Heart right ventricle (tissue), 16 donors: ENCODE data around the gene CDIPT. TPM values are rescaled to one million over a fixed set of nuclear protein-coding genes. Genes with fewer than 3 reads are reported as not detected.
"Not testable (repeated sequence)": the region's sequence is repeated elsewhere in the genome, so short reads cannot be mapped to it uniquely, and the experiment has no call there.

Experiments used
- ATAC-seq, 8 donors: fragments of 200-7000 bp; cut with Tn5 transposase; one replicate each; pipeline ENCODE4 v1.9.1; 2020; ENCODE audit warnings: mild to moderate bottlenecking in 8 of 8, moderate library complexity in 8 of 8, moderate number of reproducible peaks in 1 of 8
- DNase-seq, 2 donors: peaks; one replicate each; pipeline ENCODE4 v3.0.0-alpha.2; 2020
- H3K27ac ChIP-seq, 10 donors: fragments of 200-600 bp; sonication (generic) in 2 of 10; one replicate each; pipeline versions ENCODE4 v1.5.0 to v1.8.0; 2020 to 2022; ENCODE audit warnings: mild to moderate bottlenecking in 3 of 10
- H3K27me3 ChIP-seq, 7 donors: fragments of 200-600 bp; one replicate each; pipeline ENCODE4 v1.8.0; 2021 to 2022; ENCODE audit warnings: mild to moderate bottlenecking in 2 of 7
- H3K36me3 ChIP-seq, 9 donors: fragments of 200-600 bp; sonication (generic) in 1 of 9; one replicate each; pipeline versions ENCODE4 v1.5.0 to v1.8.0; 2020 to 2022; ENCODE audit warnings: mild to moderate bottlenecking in 2 of 9
- H3K4me1 ChIP-seq, 9 donors: fragments of 200-600 bp; sonication (generic) in 1 of 9; one replicate each; pipeline versions ENCODE4 v1.5.0 to v1.8.0; 2020 to 2022; ENCODE audit warnings: mild to moderate bottlenecking in 4 of 9
- H3K4me3 ChIP-seq, 10 donors: fragments of 200-600 bp; sonication (generic) in 2 of 10; one replicate each; pipeline versions ENCODE4 v1.5.0 to v1.8.0; 2020 to 2022; ENCODE audit warnings: mild to moderate bottlenecking in 7 of 10, moderate library complexity in 2 of 10
- H3K9me3 ChIP-seq, 11 donors: fragments of 200-600 bp in 10 of 11; sonication (generic) in 2 of 11; one replicate each; pipeline versions ENCODE4 v1.5.0 to v1.8.0; 2013 to 2022; ENCODE audit warnings: mild to moderate bottlenecking in 2 of 11, control low read depth in 1 of 11, moderate library complexity in 1 of 11
- whole genome bisulfite sequencing, 2 donors: extraction: QIAGEN DNeasy Blood & Tissue Kit; methylation state at CpG; one replicate each; pipeline ENCODE4 v1.1.7; 2013; ENCODE audit warnings: inconsistent platforms in 1 of 2; 5-methylcytosine and 5-hydroxymethylcytosine counted together
- intact Hi-C, 10 donors: fragments of 100-400 bp; cut with DNase I; formaldehyde crosslinking; loops; one replicate each; pipeline versions ENCODE4 v1.11.1 to v1.14.2; 2022
- polyA plus RNA-seq, 2 donors: library from polyadenylated mRNA; stranded (reverse); fragments of 200-250 nt; gene quantifications; one replicate each; pipeline ENCODE4 v1.2.3, GENCODE V29; 2013
- total RNA-seq, 10 donors: library from RNA; stranded (reverse); fragmentation: NEBNext Ultra II Directional in 3 of 10; extraction: Animal tissue kit (Norgen Biotek cat#: 25700) in 3 of 10; gene quantifications; one replicate each; pipeline versions ENCODE4 v1.2.1 to v1.2.4, GENCODE V29; 2021 to 2023
- TF ChIP-seq, protein P1 (sequence below), 9 donors: fragments of 200-600 bp; sonication (generic) in 2 of 9; IDR thresholded peaks; one replicate each; pipeline versions ENCODE4 v1.5.0 to v1.8.0; 2021 to 2022; ENCODE audit warnings: antibody characterized with exemption in 9 of 9, mild to moderate bottlenecking in 5 of 9, moderate library complexity in 1 of 9
- donor health status: Arrhythmogenic right ventricular cardiomyopathy.
- donor health status: ischemic (EF 13 %, LVEDD 7.1; RV severe dilation, severe dysfunction).
- donor health status: healthy with polysubstance abuse.
- donor health status: DM: no; HTN: yes; CAD: no.
- donor health status: DM: no; HTN: no; CAD: no.
- donor health status: ischemic (EF 25% LVEDD 6.9; RV normal size, moderate dysfunction).
- donor health status: ischemic (EF 25% LVEDD 5.7; RV mildly dilated, moderate dysfunction).
- donor health status: healthy.
- donor health status: DM: yes; HTN: yes; CAD: no.
- donor health status: Ischemic cardiomyopathy.
- donor health status: ischemic (EF 35%, LVEDD 5.7; RV mildly dilated, moderate dysfunction).
- donor health status: nonischemic (EF 11% LVEDD 7.7; RV severe dilation, severe dysfunction).
- donor health status: DM: yes; HTN: yes; CAD: no.
- donor health status: PGD.
- donor health status: ischemic (EF 29% LVEDD 5.4; RV normal size, mild dysfunction).
- donor health status: nonischemic (EF 23%, LVEDD 6.1; RV moderate dilation, normal function).

Gene CDIPT
- total and polyA plus RNA-seq, 12 donors, result 55.1 to 99.6 (median 72.7) TPM

- no peak for ATAC-seq
- TF ChIP-seq, protein P1, sequence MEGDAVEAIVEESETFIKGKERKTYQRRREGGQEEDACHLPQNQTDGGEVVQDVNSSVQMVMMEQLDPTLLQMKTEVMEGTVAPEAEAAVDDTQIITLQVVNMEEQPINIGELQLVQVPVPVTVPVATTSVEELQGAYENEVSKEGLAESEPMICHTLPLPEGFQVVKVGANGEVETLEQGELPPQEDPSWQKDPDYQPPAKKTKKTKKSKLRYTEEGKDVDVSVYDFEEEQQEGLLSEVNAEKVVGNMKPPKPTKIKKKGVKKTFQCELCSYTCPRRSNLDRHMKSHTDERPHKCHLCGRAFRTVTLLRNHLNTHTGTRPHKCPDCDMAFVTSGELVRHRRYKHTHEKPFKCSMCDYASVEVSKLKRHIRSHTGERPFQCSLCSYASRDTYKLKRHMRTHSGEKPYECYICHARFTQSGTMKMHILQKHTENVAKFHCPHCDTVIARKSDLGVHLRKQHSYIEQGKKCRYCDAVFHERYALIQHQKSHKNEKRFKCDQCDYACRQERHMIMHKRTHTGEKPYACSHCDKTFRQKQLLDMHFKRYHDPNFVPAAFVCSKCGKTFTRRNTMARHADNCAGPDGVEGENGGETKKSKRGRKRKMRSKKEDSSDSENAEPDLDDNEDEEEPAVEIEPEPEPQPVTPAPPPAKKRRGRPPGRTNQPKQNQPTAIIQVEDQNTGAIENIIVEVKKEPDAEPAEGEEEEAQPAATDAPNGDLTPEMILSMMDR (IDR thresholded peaks at IDR 0.05), result no peak
- WGBS, 2 donors, result 93 to 94% methylated on average over 7 of the region's 7 CpGs
These were observed 27.1 kb downstream of the CDIPT start for GRCh38 chr16:29835926-29836325.

GRCh38 chr16:29834079-29834478 is 28.9 kb downstream of the CDIPT start:
- no peaks in the 10 kb centered on the region for H3K9me3 ChIP-seq
- ATAC-seq (no peak), DNase-seq (no peak)
- no peaks in the 10 kb centered on the region for H3K27me3 ChIP-seq
- peaks cover 0 to 98% (median 51%) of the 10 kb centered on the region in 9 donors for H3K36me3 ChIP-seq
- 92 to 95% methylated on average over 5 of the region's 5 CpGs for WGBS, 2 donors
- no peak overlapping the region for H3K27ac ChIP-seq
- peaks cover 0 to 13% (median 0%) of the 10 kb centered on the region in 9 donors for H3K4me1 ChIP-seq
- intact Hi-C loops, result no loop called here
- TF ChIP-seq, protein P1 (IDR thresholded peaks at IDR 0.05), result no peak
- H3K4me3 ChIP-seq, result no peak overlapping the region

More at GRCh38 chr16:29835926-29836325, 27.1 kb downstream of the CDIPT start:
- H3K27ac ChIP-seq, result no peak overlapping the region
- peaks cover 0 to 100% (median 52%) of the 10 kb centered on the region in 9 donors for H3K36me3 ChIP-seq
- intact Hi-C loops, result no loop called here
- H3K4me3 ChIP-seq, result no peak overlapping the region
- H3K4me1 ChIP-seq, result peaks cover 0 to 8% (median 0%) of the 10 kb centered on the region in 9 donors
- no peak for DNase-seq
- H3K9me3 ChIP-seq, result no peaks in the 10 kb centered on the region
- no peaks in the 10 kb centered on the region for H3K27me3 ChIP-seq

GRCh38 chr16:29833219-29833618 is 29.8 kb downstream of the CDIPT start:
- H3K9me3 ChIP-seq, H3K4me3 ChIP-seq, ATAC-seq, intact Hi-C loops, H3K27me3 ChIP-seq, DNase-seq, H3K27ac ChIP-seq: not testable (repeated sequence)
- WGBS, 2 donors, result 96 to 97% methylated on average over 4 of the region's 4 CpGs
- H3K4me1 ChIP-seq, result peaks cover 0 to 13% (median 0%) of the 10 kb centered on the region in 9 donors
- H3K36me3 ChIP-seq, result peaks cover 0 to 89% (median 44%) of the 10 kb centered on the region in 9 donors

GRCh38 chr16:29831490-29831889 is 31.5 kb downstream of the CDIPT start:
- peak; percentile 47 to 88 (median 71) for ATAC-seq

GRCh38 chr16:29830774-29831173 is 32.3 kb downstream of the CDIPT start:
- Histone ChIP-seq H3K27me3 (no peaks in the 10 kb centered on the region), H3K27ac (no peak overlapping the region), H3K36me3 (peaks cover 0 to 69% (median 27%) of the 10 kb centered on the region in 9 donors), H3K9me3 (no peaks in the 10 kb centered on the region), H3K4me1 (peaks cover under 1 to 31% (median 8%) of the 10 kb centered on the region in 9 donors), H3K4me3 (no peak overlapping the region)
- TF ChIP-seq, protein P1 (IDR thresholded peaks at IDR 0.05), result no peak
- ATAC-seq (no peak), DNase-seq (no peak)
- intact Hi-C loops, result no loop called here
- WGBS, 2 donors, result 95 to 98% methylated on average over 11 of the region's 11 CpGs

More at GRCh38 chr16:29831490-29831889, 31.5 kb downstream of the CDIPT start:
- Histone ChIP-seq H3K36me3 (peaks cover 0 to 76% (median 29%) of the 10 kb centered on the region in 9 donors), H3K27ac (no peak overlapping the region), H3K9me3 (no peaks in the 10 kb centered on the region), H3K27me3 (no peaks in the 10 kb centered on the region), H3K4me3 (no peak overlapping the region), H3K4me1 (peaks cover 0 to 24% (median 1%) of the 10 kb centered on the region in 9 donors)
- intact Hi-C loops, result no loop called here
- WGBS, 2 donors, result 50 to 52% methylated on average over 2 of the region's 2 CpGs
- DNase-seq, result peak in 1 of 2 donors; percentile 35
- TF ChIP-seq, protein P1 (IDR thresholded peaks at IDR 0.05), result no peak
